ENCODE measurements around the gene VAC14.

The VAC14 gene

GRCh38 chr16:70723740-70724145 is 77.2 kb downstream of the VAC14 start:
- H3K4me3 ChIP-seq (ENCODE audit: low read depth, low read length) = no peak overlapping the region
- TF ChIP-seq, protein P1, sequence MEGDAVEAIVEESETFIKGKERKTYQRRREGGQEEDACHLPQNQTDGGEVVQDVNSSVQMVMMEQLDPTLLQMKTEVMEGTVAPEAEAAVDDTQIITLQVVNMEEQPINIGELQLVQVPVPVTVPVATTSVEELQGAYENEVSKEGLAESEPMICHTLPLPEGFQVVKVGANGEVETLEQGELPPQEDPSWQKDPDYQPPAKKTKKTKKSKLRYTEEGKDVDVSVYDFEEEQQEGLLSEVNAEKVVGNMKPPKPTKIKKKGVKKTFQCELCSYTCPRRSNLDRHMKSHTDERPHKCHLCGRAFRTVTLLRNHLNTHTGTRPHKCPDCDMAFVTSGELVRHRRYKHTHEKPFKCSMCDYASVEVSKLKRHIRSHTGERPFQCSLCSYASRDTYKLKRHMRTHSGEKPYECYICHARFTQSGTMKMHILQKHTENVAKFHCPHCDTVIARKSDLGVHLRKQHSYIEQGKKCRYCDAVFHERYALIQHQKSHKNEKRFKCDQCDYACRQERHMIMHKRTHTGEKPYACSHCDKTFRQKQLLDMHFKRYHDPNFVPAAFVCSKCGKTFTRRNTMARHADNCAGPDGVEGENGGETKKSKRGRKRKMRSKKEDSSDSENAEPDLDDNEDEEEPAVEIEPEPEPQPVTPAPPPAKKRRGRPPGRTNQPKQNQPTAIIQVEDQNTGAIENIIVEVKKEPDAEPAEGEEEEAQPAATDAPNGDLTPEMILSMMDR (IDR thresholded peaks at IDR 0.05; ENCODE audit: low read depth, low read length, missing control alignments) = no peak
- DNase-seq (ENCODE audit: low read depth) = no peak

GRCh38 chr16:70721202-70721963 is 79.6 kb downstream of the VAC14 start:
- no peak for DNase-seq (ENCODE audit: low read depth)
- TF ChIP-seq, protein P1 (IDR thresholded peaks at IDR 0.05; ENCODE audit: low read depth, low read length, missing control alignments) = no peak
- no peak overlapping the region for H3K4me3 ChIP-seq (ENCODE audit: low read depth, low read length)

DNA sequence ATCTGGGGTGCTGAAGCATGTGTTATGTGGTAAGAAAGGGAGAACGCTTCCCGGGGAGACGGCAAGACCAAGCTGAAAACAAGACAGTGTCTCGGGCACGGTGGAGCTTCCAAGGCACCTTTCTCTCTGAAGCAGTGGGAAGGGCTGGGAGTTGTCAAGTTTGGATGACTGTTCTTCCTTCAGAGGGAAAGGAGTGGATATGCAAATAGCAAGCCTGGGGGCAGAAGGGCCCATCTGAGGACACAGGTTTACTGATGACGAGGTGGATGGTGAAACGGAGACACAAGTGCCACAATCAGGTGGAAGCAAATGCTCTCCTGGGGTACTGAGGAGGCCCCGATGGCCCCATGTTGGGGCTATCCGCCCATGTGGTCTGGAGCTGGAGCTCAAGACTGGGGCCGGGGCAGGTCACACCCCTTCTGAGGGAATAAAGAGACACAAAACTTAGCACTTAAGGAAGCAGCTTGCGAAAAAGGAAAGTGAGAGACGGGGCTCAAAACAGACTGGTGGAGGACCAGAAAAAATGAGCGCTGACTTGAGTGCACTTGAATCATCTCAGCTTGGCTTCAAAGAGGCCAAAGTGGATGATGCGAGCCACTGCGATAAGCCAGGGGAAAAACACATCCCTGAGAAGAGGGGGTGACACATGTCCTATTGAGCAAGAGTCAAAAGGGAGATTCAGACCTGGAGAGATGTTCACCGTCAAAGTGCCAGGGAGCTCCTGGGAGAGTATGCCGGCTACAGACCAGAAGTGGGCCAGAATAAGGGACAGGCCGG is 80.3 kb downstream of the VAC14 start:
- no peak overlapping the region for H3K4me3 ChIP-seq (ENCODE audit: low read depth, low read length)
- no peak for DNase-seq (ENCODE audit: low read depth)
- TF ChIP-seq, protein P1 (IDR thresholded peaks at IDR 0.05; ENCODE audit: low read depth, low read length, missing control alignments) = no peak

DNA sequence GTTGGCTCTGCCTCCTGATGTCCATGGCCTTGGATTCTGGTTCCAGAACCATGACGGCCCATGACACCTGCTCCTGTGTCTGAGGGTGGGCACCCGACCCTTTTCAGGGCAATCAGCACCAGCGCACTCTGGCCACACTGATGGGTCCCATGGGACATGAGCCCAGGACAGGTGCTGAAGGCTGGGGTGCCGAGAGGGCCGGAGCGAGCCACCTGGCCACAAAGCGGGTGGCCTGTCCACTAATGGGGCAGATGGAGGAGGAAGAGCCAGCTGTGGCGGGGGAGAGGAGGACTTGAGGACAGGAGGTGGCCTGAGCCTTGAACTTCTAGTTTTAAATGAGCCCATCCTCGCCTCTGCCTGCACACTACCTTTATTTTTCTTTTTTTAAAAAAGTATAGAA is 83.9 kb downstream of the VAC14 start:
- no peak overlapping the region for H3K4me3 ChIP-seq (ENCODE audit: low read depth, low read length)
- TF ChIP-seq, protein P1 (IDR thresholded peaks at IDR 0.05; ENCODE audit: low read depth, low read length, missing control alignments) = no peak
- DNase-seq (ENCODE audit: low read depth) = no peak

DNA sequence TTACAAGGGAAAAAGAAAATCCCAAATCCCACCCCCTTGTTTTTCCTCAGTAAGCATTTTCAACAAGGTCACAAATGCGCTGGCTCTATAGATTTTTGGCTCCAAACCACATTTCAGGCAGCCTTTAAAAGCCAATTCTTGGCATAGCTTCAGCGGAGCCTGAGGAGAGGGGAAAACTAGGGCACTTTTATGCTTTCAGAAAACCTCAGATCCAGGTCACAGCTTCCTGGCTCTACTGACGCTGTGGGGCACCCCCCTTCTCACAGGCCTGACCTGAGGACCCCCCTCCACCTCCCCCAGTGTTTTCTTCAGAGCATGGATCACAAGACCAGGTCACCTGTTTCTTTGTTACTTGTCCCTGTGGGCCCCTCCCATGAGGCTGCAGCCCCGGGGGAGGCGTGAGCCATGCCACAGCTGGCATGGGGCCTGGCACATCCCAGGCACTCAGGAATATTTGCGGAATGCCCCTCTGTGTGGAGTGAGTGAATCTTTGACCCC is 85.0 kb downstream of the VAC14 start:
- DNase-seq (ENCODE audit: low read depth) = no peak
- H3K4me3 ChIP-seq (ENCODE audit: low read depth, low read length) = no peak overlapping the region
- TF ChIP-seq, protein P1 (IDR thresholded peaks at IDR 0.05; ENCODE audit: low read depth, low read length, missing control alignments) = no peak

DNA sequence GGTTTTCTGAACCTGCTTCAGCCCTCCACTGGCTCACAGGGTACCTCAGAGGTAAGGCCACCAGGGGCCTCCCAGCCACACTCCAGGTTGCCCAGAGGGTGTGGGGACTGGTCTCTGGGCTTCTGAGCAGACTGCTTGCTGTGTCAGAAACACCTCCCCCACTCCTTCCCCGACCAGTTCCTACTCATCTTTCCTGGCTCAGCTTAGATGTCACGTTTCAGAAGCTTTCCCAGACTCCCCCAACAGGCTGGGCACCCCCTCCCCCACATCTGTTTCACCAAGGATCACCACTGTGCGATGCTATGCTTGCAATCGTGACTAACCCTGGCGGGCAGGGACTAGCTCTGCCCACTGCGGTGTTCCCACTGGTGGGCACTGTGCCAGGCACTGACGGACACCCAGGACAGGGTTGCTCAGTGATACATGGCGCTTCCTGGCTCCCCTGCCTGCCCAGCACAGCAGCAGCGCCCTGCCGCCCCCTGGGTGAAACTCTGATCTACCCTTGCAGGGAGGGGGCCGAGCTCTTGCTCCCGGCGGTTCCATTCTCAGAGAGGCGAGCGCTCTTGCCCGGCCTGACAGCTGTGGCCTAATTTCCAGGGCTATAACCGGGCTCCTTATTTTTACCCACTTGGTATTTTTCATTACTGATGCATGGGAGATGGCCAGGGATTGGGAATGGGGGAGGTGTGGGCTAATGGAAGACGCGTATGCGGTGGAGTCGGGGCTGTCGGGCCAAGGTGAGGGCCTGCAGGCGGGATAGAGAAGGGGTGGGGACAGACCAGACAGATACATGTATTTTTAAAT is 85.7 kb downstream of the VAC14 start:
- TF ChIP-seq, protein P1 (IDR thresholded peaks at IDR 0.05; ENCODE audit: low read depth, low read length, missing control alignments) = no peak
- peak; percentile 7 for DNase-seq (ENCODE audit: low read depth)
- no peak overlapping the region for H3K4me3 ChIP-seq (ENCODE audit: low read depth, low read length)
